ENCODE data around the gene KCNG1.
"Not testable (repeated sequence)": the region's sequence is repeated elsewhere in the genome, so short reads cannot be mapped to it uniquely, and the experiment has no call there.

Gene KCNG1

DNA sequence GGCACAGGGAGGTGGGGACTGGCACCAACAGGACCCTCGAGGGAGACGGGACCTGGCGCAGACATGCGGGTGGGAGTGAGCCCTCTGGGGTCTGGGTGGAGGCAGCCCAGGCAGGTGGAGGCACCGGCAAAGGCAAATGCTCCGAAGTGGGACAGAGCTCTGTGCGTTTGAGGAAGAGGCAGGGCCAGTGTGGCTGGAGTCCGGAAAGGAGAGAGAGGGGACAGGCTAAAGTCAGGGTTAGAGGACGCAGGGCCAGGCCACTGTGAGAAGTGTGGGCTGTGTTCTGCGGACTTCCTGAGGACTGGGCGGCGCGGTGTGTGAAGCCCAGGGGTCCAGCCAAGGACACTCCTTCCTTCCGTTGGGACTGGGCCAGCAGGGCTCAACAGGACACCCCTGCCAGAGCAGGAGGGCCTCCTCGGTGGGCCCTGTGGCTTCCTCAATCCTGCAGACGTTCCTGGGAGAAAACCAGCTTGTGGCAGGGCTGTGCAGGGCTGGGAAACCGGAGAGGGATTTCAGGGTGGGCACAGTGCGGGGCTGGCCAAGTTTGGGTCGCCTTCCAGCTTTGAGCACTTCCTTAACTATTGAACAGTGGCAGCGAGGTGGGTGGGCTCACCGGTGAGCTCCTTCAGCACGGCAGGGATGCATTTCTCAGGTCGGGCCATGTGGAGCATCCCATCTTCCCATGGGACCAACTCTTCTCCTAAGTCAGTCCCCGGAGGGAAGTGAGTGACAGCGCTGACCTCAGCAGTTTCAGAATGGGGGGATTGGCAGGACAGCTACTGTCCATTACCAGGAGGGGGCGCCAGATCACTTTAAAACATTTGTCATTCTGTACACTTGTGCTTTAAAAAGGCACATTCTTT is 41.8 kb downstream of the KCNG1 start:
- peak; percentile 60 to 62 for DNase-seq

DNA sequence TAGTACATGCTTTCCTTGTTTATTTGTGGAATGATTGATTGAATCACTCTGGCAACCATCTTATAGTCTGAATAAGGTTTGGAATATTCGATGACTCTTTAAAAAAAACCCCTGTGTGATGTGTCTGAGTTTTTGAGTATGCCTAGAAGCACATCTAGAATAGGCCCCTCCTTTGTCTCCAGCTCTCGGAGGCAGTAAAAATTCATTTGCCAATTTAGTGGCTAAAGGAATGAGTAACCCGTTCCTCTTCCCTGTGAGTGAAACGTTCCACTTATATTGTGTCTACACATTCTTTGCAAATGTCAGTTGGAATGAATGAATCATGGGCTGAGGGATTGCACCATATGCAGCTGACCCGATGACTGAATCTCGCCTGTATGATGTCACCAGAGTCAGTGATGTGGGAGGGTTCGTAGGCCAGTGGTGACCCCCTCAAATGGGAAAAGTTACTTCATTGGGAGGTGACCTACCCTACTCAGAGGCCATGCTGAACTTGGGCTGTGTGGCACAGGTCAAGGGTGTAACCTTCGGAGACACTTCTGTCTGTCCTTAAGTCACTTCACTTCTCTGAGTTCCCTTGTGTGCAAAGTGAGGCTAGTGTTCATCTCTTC is 42.7 kb downstream of the KCNG1 start:
- peak; percentile 96 to 97 for DNase-seq

DNA sequence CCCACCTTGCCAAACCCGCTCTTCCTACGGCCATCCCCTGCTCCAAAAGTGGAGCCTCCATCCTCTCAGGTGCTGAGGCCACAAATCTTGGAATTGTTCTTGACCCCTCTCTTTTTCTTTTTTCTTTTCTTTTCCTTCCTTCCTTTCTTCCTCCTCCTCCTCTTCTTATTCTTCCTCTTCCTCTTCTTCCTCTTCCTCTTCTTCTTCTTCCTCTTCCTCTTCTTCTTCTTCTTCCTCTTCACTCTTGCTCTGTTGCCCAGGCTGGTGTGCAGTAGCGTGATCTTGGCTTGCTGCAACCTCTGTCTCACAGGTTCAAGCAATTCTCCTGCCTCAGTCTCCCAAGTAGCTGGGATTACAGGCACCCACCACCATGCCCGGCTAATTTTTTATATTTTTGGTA is 44.4 kb downstream of the KCNG1 start:
- not testable (repeated sequence) for DNase-seq

GRCh38 chr20:50977066-50978021 is 45.6 kb downstream of the KCNG1 start:
- no peak for DNase-seq

DNA sequence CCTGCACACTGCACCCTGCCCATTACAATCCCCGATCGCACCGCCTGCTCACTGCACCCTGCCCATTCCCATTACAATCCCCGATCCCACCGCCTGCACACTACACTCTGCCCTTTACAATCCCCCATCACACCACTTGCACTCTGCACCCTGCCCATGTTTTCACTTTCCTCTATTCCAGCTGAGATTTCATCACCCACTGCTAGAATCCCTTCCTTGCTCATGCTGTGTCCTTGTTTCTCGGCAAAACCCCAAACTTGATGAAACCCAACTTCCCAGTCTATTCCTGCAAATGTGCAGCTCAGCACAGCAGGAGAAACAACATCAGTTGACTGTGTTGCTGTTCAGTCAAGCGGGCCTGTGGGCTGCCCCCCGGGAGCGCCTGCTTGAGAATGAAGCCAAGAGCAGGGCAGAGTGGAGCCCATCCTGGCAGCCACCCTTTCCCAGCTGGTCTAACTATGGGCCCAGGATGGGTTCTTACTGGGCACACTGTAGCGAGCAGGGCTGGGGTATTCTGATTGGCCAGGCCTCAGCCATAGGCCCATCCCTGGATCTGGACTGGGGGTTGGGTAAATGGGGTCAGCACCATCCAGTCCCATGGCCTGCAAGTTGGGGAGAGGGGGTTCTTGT is 47.1 kb downstream of the KCNG1 start:
- DNase-seq = no peak

GRCh38 chr20:50969912-50970311 is 53.0 kb downstream of the KCNG1 start:
- DNase-seq = no peak

DNA sequence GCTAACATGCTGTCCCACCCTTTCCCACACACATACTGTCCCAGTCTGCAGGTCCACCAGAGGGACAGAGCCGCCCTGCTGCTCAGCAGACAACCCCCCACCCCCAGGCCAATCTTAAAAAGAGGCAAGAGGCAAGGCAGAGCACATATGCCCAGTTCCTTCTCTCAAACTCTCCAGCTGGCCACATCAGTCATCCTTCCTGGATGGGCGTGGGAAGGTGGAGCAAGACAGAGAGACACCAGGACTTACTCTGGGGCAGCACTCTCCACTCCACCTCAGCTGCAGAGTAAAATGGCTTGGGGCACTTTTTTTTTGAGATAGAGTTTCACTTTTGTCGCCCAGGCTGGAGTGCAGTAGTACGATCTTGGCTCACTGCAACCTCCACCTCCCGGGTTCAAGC is 53.5 kb downstream of the KCNG1 start:
- no peak for DNase-seq

DNA sequence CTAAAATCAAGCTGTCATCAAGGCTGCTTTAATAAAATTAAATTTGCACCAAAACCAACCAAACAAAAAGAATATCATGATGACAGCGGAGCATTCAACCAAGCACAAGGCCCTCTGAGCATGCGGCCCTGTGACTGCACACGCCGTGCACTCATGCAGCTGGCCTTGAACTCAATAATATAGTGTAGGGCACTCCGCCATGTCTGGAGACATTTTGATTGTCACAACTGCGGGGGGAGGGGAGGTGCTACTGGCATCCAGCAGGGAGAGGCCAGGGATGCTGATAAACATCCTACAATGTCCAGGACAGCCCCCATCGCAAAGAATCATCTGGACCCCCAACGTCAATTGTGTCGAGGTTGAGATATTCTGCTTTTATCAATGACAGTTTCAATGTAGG is 54.6 kb downstream of the KCNG1 start:
- no peak for DNase-seq

DNA sequence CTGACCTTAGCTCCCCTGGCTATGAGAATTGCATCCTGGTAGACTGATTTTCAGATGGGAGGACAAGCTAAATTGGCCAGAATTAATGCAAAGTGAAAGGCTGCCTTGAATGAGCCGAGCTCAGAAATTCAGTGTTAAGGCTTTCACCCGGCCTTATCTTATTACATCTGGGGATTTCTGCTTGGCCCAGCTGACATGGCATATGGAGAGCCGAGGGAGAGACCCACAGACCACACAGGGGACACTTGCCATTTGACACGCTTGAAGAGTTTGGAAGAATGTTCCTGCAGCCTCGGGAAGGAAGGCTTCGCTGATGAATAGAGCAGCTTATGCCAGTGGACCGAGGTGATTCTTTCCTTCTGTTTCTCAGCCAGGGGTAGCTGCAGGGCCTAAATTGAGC is 55.3 kb downstream of the KCNG1 start:
- no peak for DNase-seq

DNA sequence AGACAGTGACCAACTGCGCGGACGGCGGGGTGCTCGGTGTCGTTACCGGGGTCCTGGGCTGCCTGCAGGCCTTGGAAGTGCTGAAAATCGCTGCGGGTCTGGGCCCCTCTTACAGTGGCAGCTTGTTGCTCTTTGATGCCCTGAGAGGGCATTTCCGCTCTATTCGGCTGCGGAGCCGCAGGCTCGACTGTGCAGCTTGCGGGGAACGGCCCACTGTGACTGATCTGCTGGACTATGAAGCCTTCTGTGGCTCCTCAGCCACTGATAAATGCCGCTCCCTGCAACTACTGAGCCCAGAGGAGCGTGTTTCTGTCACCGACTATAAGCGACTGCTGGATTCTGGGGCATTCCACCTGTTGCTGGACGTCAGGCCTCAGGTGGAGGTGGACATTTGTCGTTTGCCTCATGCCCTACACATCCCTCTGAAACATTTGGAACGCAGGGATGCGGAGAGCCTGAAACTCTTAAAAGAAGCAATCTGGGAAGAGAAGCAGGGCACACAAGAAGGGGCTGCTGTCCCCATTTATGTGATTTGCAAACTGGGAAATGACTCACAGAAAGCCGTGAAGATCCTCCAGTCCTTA is 63.3 kb downstream of the KCNG1 start:
- no peak for DNase-seq

GRCh38 chr20:50958615-50959542 is 64.0 kb downstream of the KCNG1 start, which contains the start of gene MOCS3:
Gene MOCS3 (plus strand): TSS chr20:50958818. CDS start chr20:50958843, 25 bp downstream.
- peak; percentile 96 to 97 for DNase-seq

DNA sequence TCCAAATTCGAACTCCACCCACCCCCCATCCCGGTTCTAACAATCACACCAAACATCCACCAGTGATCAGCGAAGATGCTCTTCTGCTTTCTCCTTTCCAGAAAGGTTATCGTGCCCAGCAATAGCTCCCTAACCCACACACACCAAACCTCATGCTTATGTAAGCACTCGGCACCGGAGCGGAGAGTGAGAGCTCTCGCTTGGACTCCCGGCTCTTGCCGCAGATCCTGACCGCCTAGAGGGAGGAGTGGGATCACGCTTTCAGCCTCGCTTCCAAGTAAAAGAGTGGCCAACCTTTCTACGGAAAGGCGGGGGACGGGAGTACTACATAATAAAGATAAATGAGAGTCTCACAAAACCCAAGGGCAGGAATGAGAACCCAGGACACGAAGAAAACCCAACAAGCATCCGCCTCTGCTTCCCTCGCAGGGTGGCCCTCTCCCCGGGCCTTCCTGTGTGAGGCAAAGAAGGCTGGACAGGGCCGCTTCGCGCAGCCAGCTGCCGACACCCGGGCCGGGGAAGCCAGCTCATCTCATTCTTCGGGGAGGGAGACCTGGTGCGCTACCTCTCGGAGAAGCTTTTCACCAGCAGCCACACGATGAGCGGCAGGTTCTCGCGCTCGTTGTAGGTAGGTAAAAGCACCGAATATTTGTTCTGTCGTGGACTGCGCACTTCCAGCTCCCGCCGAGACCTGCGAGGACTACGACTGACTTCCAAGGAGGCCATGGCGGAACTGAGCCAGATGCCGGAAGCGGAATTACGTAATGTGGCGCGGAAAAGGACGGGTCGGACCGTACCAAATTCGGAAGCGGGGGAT is 64.9 kb downstream of the KCNG1 start, which contains the start of gene DPM1:
Gene DPM1 (minus strand): TSS at position 735 of the 817 bp plus-strand sequence. CDS start 9 bp downstream, at position 726.
- peak; percentile 61 to 93 for DNase-seq

- no peak for DNase-seq
Measured at GRCh38 chr20:50957276-50957675, 65.6 kb downstream of the KCNG1 start.

DNA sequence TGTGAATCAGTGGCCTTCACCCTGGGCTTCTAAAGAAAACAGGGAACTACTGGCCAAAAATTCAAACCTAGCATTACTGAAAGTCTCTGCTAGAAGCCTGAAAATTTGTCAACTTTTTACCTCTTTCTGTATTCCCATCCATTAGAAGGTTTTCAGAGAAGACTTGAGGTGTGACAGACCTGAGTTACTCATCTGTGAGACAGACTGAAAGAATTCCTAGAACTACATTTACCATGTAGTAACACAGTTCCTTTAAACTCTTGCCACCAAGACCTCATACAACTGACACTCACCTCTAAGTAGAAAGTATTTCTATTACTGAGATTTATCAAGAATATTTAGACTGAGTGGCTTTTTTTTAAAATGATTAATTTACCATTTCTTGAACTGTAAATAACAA is 69.1 kb downstream of the KCNG1 start:
- no peak for DNase-seq
